ENCODE measurements around the gene TGM2.

GRCh38 chr20:38108438-38108985 lies 56.6 kb downstream of the TGM2 start:
- TF ChIP-seq EP300 (conservative IDR thresholded peaks at IDR 0.05; ENCODE audit: poor library complexity, severe bottlenecking) (no peak), CTCF (IDR thresholded peaks at IDR 0.05; ENCODE audit: poor library complexity, severe bottlenecking) (no peak)

Data from neural cell (in vitro differentiated cells).